NCI-H226 (cell line): ENCODE results near the gene ELK4.

ENCODE experiments used
- DNase-seq: peaks from one replicate; pipeline ENCODE4 v3.0.0-alpha.2; 2015

ELK4 gene

GRCh38 chr1:205578780-205579571 lies 52.8 kb downstream of the ELK4 start:
- DNase-seq = no peak

GRCh38 chr1:205577874-205578658 lies 53.7 kb downstream of the ELK4 start:
- DNase-seq = no peak

GRCh38 chr1:205576805-205577761 lies 54.7 kb downstream of the ELK4 start:
- no peak for DNase-seq

- no peak for DNase-seq
Measured at GRCh38 chr1:205576011-205576410, 55.8 kb downstream of the ELK4 start.

GRCh38 chr1:205575294-205575885 lies 56.4 kb downstream of the ELK4 start:
- no peak for DNase-seq

GRCh38 chr1:205572421-205572820 lies 59.4 kb downstream of the ELK4 start:
- DNase-seq = no peak

GRCh38 chr1:205571747-205572146 lies 60.1 kb downstream of the ELK4 start:
- DNase-seq = no peak

- DNase-seq = peak; percentile 27
Measured at GRCh38 chr1:205570796-205571537, 60.8 kb downstream of the ELK4 start.

GRCh38 chr1:205570173-205570501 lies 61.7 kb downstream of the ELK4 start:
- DNase-seq = no peak

- no peak for DNase-seq
Measured at GRCh38 chr1:205569411-205570172, 62.2 kb downstream of the ELK4 start.

- DNase-seq = no peak
Measured at GRCh38 chr1:205568469-205569361, 63.1 kb downstream of the ELK4 start.

- no peak for DNase-seq
Measured at GRCh38 chr1:205568135-205568468, 63.7 kb downstream of the ELK4 start.

- DNase-seq = no peak
Measured at GRCh38 chr1:205567716-205568115, 64.1 kb downstream of the ELK4 start.

- DNase-seq = no peak
Measured at GRCh38 chr1:205565799-205566198, 66.0 kb downstream of the ELK4 start.

GRCh38 chr1:205563927-205564441 lies 67.8 kb downstream of the ELK4 start:
- no peak for DNase-seq

GRCh38 chr1:205561501-205562203 lies 70.2 kb downstream of the ELK4 start:
- no peak for DNase-seq
